IgD-negative memory B cell (primary cell): ENCODE results near the gene SARM1. TPM values are rescaled to one million over a fixed set of nuclear protein-coding genes. Genes with fewer than 3 reads are reported as not detected.
A peak's percentile ranks its signal among the peaks of the same experiment; 100 is the strongest.

ENCODE experiments used
- H3K27ac Mint-ChIP-seq, 3 donors: one replicate each; pipeline ENCODE4 v1.8.0; 2020 to 2022; ENCODE audit warnings: mild to moderate bottlenecking in 3 of 3, mixed read lengths in 3 of 3, moderate library complexity in 1 of 3
- H3K27me3 Mint-ChIP-seq: one replicate; pipeline ENCODE4 v1.8.0; 2021; ENCODE audit warnings: mixed read lengths
- H3K36me3 Mint-ChIP-seq: one replicate; pipeline ENCODE4 v1.8.0; 2020; ENCODE audit warnings: mild to moderate bottlenecking, mixed read lengths
- H3K4me1 Mint-ChIP-seq, 3 donors: one replicate each; pipeline ENCODE4 v1.8.0; 2020 to 2022; ENCODE audit warnings: mixed read lengths in 3 of 3, mild to moderate bottlenecking in 1 of 3
- H3K4me3 Mint-ChIP-seq, 4 donors: one replicate each; pipeline ENCODE4 v1.8.0; 2020 to 2022; ENCODE audit warnings: mild to moderate bottlenecking in 4 of 4, mixed read lengths in 4 of 4, moderate library complexity in 3 of 4
- H3K9me3 Mint-ChIP-seq, 3 donors: one replicate each; pipeline ENCODE4 v1.8.0; 2020 to 2021; ENCODE audit warnings: mixed read lengths in 3 of 3, mild to moderate bottlenecking in 1 of 3
- polyA plus RNA-seq: library from polyadenylated mRNA; unstranded; fragments of 300-500 nt; fragmentation: Illumina TruSeq; gene quantifications from one replicate; pipeline ENCODE4 v1.2.3, GENCODE V29; 2021

The SARM1 gene
- polyA plus RNA-seq, 1 donor from 2014 or later, result 5.6 TPM

DNA sequence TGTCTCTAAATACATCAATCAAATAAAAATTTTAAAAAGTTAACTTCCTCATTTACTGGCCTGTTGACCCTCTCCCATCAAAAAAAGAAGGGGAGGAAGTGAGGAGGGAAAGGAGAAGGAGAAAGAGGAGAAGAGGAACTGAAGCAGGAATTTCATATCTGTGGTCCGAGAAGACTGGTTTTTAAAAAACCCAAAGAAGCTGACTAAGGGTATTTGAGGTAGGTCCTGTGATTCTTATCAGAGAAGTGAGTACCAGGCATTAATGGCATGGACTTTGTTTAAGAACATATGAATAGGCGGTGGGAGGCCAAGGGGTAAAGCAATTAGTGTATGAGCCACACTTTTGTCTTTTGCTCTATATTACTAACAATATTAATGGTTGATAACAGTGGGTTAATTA, 32.5 kb downstream of the SARM1 start:
- Mint-ChIP-seq H3K4me3 (peak overlapping the region in 3 of 4 donors; percentile 67 to 83 (median 75)), H3K27ac (no peak overlapping the region), H3K9me3 (no peaks in the 10 kb centered on the region), H3K4me1 (peaks cover 6 to 9% (median 8%) of the 10 kb centered on the region in 3 donors), H3K27me3 (no peaks in the 10 kb centered on the region), H3K36me3 (no peaks in the 10 kb centered on the region)

GRCh38 chr17:28404461-28404811, 32.9 kb downstream of the SARM1 start:
- Mint-ChIP-seq H3K9me3 (no peaks in the 10 kb centered on the region), H3K36me3 (no peaks in the 10 kb centered on the region), H3K27me3 (no peaks in the 10 kb centered on the region), H3K27ac (peak overlapping the region in 1 of 3 donors; percentile 28), H3K4me1 (peaks cover 6 to 9% (median 8%) of the 10 kb centered on the region in 3 donors), H3K4me3 (peak overlapping the region; percentile 71 to 83 (median 74))

DNA sequence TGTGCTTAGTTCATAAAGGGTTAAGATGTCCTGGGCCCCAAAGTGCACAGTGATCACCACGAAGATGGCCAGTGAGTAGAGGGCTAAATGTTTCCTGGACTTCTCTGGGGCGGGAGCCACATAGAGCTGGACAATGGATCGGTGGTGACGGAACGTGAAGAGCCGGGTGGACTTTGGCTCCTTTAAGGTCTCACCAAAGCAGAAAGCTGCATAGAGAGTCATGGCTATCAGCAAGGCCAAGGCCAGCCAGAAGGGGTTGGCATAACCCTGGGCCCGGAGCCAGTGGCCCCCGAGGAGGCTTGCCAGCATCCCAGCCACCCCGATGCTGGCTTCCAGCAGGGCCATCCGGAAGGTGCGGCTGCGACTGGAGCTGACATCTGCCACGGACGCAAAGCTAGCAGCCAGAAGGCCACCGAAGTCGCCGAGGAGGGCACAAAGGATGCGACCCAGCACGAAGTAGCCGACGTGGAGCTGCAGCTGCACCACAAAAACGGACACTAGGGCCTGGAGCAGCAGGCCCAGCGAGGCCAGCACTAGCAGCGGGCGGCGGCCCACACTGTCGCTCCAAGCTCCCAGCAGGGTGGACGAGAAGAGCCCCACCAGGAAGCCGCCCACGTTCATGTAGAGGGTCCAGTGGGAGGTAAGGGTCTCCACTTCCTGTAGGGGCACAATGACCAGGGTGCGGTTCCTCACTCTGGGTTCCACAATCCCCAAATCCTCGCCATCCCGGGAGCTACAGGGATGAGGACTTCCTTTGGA, 33.5 kb downstream of the SARM1 start:
- Mint-ChIP-seq H3K4me3 (peak overlapping the region; percentile 83 to 93 (median 88)), H3K27ac (peak overlapping the region in 1 of 3 donors; percentile 53), H3K27me3 (no peaks in the 10 kb centered on the region), H3K4me1 (peaks cover 6 to 9% (median 8%) of the 10 kb centered on the region in 3 donors), H3K9me3 (no peaks in the 10 kb centered on the region), H3K36me3 (no peaks in the 10 kb centered on the region)

DNA sequence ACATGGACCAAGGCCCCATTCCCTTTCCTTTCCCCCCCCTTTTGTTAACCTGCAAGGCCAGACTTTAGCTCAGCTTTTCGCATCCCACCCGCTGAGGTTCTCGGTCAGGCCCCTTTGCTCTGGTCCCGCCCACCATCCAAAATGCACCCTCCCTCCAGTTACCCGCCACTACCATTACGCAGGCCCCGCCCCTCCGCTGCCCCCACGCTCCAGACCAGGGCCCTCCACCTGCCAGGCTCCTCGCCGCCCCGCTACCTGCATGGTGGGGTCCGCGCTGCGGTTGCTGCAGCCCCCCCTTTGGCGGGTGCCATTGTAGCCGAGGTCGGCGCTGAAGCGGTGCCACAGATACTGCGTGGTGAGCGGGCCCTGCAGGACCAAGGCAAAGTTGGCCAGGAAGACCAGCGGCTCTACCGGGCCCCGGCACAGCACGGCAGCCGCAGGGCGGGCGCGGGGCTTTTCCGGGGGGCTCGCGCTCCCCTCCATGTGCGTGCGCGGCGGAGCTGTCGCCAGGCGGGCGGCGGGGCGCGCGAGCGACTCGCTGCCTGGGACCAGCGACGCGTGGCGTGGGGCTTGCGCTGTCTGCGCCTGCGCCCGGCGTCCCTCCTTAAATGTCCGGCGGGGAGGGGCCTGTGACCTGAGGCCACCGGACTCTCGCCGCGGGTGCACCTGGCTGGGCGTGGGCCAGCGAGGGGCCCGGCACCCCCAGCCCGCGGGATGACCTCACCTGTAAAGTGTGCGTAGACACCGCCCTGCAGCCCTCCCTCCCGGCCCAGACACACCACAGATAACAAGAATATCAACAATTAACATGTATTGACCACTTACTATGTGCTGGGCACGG, 34.4 kb downstream of the SARM1 start, which contains the start of gene SLC46A1:
SLC46A1 (minus strand) TSS at position 581 of the 841 bp plus-strand sequence; CDS start at position 483, 98 bp downstream.
- no peaks in the 10 kb centered on the region for H3K9me3 Mint-ChIP-seq
- no peaks in the 10 kb centered on the region for H3K36me3 Mint-ChIP-seq
- peak within 1 kb of the TSS; percentile 83 to 93 (median 88) for H3K4me3 Mint-ChIP-seq
- H3K27me3 Mint-ChIP-seq, result no peaks in the 10 kb centered on the region
- H3K4me1 Mint-ChIP-seq, result peaks cover 6 to 9% (median 8%) of the 10 kb centered on the region in 3 donors
- H3K27ac Mint-ChIP-seq, result peak within 1 kb of the TSS in 1 of 3 donors; percentile 53

DNA sequence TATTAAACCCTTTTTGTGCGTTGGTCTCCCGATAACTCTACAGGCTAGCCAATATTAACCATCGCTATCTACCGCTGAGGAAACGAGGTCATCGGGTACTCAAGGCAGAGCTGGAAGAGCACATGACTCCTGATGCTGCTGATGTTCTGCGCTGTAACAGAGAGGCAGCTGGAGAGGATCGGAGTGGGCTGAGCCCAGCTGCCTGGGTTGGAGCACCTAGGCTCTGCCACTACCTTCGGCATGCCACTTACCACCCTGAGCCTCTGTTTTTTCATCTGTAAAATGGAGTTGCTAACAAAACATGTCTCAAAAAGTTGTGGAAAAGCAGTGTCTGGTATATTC, 35.0 kb downstream of the SARM1 start:
- no peaks in the 10 kb centered on the region for H3K27me3 Mint-ChIP-seq
- H3K4me1 Mint-ChIP-seq, result peaks cover 6 to 9% (median 8%) of the 10 kb centered on the region in 3 donors
- no peak overlapping the region for H3K27ac Mint-ChIP-seq
- H3K9me3 Mint-ChIP-seq, result no peaks in the 10 kb centered on the region
- H3K4me3 Mint-ChIP-seq, result peak overlapping the region; percentile 58 to 91 (median 86)
- H3K36me3 Mint-ChIP-seq, result no peaks in the 10 kb centered on the region

DNA sequence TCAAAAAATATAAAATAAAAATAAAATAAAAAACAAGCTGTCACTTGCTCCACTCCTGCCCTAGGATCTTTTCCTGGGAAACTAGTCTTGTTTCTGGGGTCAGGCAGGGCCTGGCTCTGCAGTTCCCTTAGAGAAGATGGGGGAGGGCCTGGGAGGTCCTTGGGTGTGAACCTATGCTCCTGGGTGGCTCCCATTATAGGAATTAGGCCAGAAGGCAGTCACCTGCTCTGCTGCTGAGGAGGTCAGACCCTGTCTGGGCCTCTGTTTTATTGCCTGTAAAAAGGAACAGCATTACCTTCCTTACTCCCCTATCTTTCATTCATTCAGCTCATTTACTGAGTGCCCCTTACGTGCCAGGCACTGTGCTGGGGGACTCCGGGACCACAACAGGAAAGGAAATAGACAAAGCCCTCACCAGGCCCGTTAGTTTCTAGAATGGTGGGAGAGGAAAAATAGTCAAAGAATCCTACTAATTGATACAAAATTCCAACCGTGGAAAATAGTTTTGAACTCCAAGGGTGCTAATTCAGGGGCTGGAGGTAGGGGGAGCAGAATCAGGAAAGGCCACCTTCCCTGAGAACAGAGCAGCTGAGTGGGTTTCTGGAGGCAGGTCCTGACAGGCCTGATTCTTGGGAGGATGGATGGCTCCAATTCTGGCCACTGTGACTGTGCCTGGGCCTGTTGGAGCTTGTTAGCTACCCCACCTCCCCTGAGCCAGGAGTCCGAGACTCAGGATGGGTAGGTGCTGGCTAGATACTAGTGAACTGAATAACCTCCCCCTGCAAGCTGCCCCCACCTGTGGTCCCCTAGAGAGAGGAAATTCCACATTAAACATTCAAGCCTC, 35.9 kb downstream of the SARM1 start:
- H3K27ac Mint-ChIP-seq, result no peak overlapping the region
- no peaks in the 10 kb centered on the region for H3K27me3 Mint-ChIP-seq
- no peaks in the 10 kb centered on the region for H3K9me3 Mint-ChIP-seq
- no peaks in the 10 kb centered on the region for H3K36me3 Mint-ChIP-seq
- H3K4me3 Mint-ChIP-seq, result peak overlapping the region in 2 of 4 donors; percentile 58 to 83
- H3K4me1 Mint-ChIP-seq, result peaks cover 6 to 9% (median 8%) of the 10 kb centered on the region in 3 donors

GRCh38 chr17:28407974-28408306, 36.4 kb downstream of the SARM1 start:
- H3K27me3 Mint-ChIP-seq, result no peaks in the 10 kb centered on the region
- no peak overlapping the region for H3K4me3 Mint-ChIP-seq
- no peaks in the 10 kb centered on the region for H3K9me3 Mint-ChIP-seq
- peaks cover 6 to 9% (median 8%) of the 10 kb centered on the region in 3 donors for H3K4me1 Mint-ChIP-seq
- H3K36me3 Mint-ChIP-seq, result no peaks in the 10 kb centered on the region
- no peak overlapping the region for H3K27ac Mint-ChIP-seq

DNA sequence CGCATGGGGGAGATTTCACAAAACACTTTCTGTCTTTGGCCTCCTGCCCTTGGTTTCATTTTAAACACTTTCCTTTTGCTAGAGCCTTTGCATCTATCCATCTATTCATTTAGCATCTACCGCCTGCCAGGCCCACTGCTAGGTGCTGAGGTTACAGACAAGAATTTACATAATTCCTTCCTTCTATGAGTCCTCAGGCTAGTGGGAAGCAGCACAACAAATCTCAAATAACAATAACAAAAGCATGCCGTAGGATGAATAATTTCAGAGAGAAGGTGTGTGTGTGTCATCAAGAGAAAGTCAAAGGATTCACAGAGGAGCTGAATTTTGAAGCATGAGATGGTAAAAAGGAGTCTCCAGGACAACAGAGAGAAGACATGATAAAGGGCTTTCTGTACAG, 40.6 kb downstream of the SARM1 start:
- no peak overlapping the region for H3K4me3 Mint-ChIP-seq
- no peak overlapping the region for H3K27ac Mint-ChIP-seq
- peaks cover 0 to 6% (median 3%) of the 10 kb centered on the region in 3 donors for H3K4me1 Mint-ChIP-seq
- H3K27me3 Mint-ChIP-seq, result peaks cover 2% of the 10 kb centered on the region
- no peaks in the 10 kb centered on the region for H3K9me3 Mint-ChIP-seq
- H3K36me3 Mint-ChIP-seq, result no peaks in the 10 kb centered on the region

GRCh38 chr17:28413804-28414203, 42.3 kb downstream of the SARM1 start:
- Mint-ChIP-seq H3K27ac (no peak overlapping the region), H3K9me3 (no peaks in the 10 kb centered on the region), H3K4me1 (peaks cover 0 to 4% (median 3%) of the 10 kb centered on the region in 3 donors), H3K27me3 (peaks cover 2% of the 10 kb centered on the region), H3K4me3 (no peak overlapping the region), H3K36me3 (no peaks in the 10 kb centered on the region)

GRCh38 chr17:28415886-28416285, 44.4 kb downstream of the SARM1 start:
- Mint-ChIP-seq H3K27me3 (peaks cover 5% of the 10 kb centered on the region), H3K27ac (no peak overlapping the region), H3K9me3 (no peaks in the 10 kb centered on the region), H3K36me3 (no peaks in the 10 kb centered on the region), H3K4me3 (no peak overlapping the region), H3K4me1 (peaks cover 0 to 4% (median 3%) of the 10 kb centered on the region in 3 donors)

DNA sequence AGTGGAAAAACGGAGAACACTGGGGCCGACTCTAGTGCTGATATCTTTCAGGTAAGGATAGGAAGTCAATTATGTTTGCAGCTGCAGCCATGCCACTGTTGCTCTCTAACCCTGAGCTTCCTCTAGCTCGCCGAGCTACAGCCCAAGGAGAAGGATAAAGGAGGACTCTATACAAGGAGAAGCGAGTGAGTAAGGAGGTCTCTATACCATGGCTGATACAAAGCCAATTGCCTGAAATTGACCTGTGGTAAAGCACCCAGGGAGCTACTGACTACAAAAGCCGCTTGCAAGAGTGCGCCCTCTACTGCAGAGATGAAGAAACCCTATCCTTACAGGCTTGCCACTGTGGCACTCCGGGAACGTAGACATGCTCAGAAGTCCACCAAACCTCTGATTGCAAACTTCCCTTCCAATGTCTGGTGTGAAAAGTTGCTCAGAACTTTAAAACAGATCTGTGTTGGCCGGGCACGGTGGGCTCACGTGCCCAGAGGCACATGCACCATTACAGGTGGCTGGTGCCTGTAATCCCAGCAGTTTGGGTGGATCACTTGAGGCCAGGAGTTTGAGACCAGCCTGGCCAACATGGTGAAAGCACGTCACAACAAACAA, 45.3 kb downstream of the SARM1 start:
- H3K36me3 Mint-ChIP-seq, result no peaks in the 10 kb centered on the region
- no peak overlapping the region for H3K27ac Mint-ChIP-seq
- no peak overlapping the region for H3K4me3 Mint-ChIP-seq
- no peaks in the 10 kb centered on the region for H3K9me3 Mint-ChIP-seq
- H3K4me1 Mint-ChIP-seq, result peaks cover 0 to 4% (median 3%) of the 10 kb centered on the region in 3 donors
- peaks cover 5% of the 10 kb centered on the region for H3K27me3 Mint-ChIP-seq

GRCh38 chr17:28421787-28422305, 50.4 kb downstream of the SARM1 start:
- Mint-ChIP-seq H3K36me3 (peaks cover 3% of the 10 kb centered on the region), H3K4me1 (peaks cover 0 to 3% (median 1%) of the 10 kb centered on the region in 3 donors), H3K27me3 (peaks cover 7% of the 10 kb centered on the region)

DNA sequence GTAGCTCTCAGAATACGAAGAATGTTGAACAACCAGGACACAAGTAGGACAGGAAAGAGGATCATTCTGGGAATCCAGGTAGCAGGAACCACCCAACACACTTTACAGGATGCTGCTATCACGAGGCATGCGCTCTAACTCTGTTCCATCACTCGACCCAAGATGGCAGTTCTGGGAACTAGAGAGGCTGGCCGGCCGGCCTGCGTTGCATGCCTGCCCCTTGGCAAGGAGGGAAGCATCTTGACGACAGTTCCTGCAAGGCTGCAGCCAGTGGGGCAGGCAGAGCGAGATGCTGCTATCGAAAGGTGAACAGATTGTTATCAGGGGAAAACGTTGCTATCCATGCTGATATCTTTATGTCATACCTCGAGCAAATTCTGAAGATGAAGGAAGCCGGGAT, 53.7 kb downstream of the SARM1 start:
- Mint-ChIP-seq H3K27me3 (peaks cover 4% of the 10 kb centered on the region), H3K4me3 (no peak overlapping the region), H3K36me3 (peaks cover 5% of the 10 kb centered on the region), H3K27ac (no peak overlapping the region), H3K9me3 (no peaks in the 10 kb centered on the region), H3K4me1 (no peaks in the 10 kb centered on the region)

More at GRCh38 chr17:28421787-28422305, 50.4 kb downstream of the SARM1 start:
- no peak overlapping the region for H3K27ac Mint-ChIP-seq
- no peaks in the 10 kb centered on the region for H3K9me3 Mint-ChIP-seq
- no peak overlapping the region for H3K4me3 Mint-ChIP-seq

GRCh38 chr17:28426081-28426519, 54.6 kb downstream of the SARM1 start:
- Mint-ChIP-seq H3K4me1 (no peaks in the 10 kb centered on the region), H3K4me3 (no peak overlapping the region), H3K9me3 (no peaks in the 10 kb centered on the region), H3K27me3 (peaks cover 4% of the 10 kb centered on the region), H3K27ac (no peak overlapping the region), H3K36me3 (peaks cover 5% of the 10 kb centered on the region)
